HepG2 (cell line): ENCODE measurements around the gene RBM23. TPM values are rescaled to one million over a fixed set of nuclear protein-coding genes. Genes with fewer than 3 reads are reported as not detected.

Experiments
- AHDC1 ChIP-seq: sonication (generic); formaldehyde crosslinking; IDR thresholded peaks from 2 replicates; pipeline ENCODE4 v1.5.1; 2020; ENCODE audit warnings: mild to moderate bottlenecking, missing genetic modification reagents, borderline replicate concordance
- FOXM1 ChIP-seq: sonication (generic); formaldehyde crosslinking; IDR thresholded peaks from 2 replicates; pipeline ENCODE4 v1.5.0; 2020; ENCODE audit warnings: missing genetic modification reagents
- GLI4 ChIP-seq: sonication (generic); formaldehyde crosslinking; IDR thresholded peaks from 2 replicates; pipeline ENCODE4 v1.5.1; 2020; ENCODE audit warnings: missing genetic modification reagents, mild to moderate bottlenecking, moderate library complexity, borderline replicate concordance
- HNF4G ChIP-seq, 2 experiments: sonication (generic) in 1 of 2; formaldehyde crosslinking in 1 of 2; IDR thresholded peaks; 2 replicates each; pipeline versions ENCODE4 v1.4.0 to v1.6.1; 2011 to 2020; ENCODE audit warnings: borderline replicate concordance in 2 of 2, low read depth in 2 of 2, mild to moderate bottlenecking in 2 of 2, low read length in 1 of 2, missing genetic modification reagents in 1 of 2, moderate library complexity in 1 of 2
- NFKBIZ ChIP-seq: IDR thresholded peaks from 2 replicates; pipeline ENCODE4 v1.6.1; 2018; ENCODE audit warnings: missing genetic modification reagents, missing compliant biosample characterization
- PAX8 ChIP-seq: sonication (generic); formaldehyde crosslinking; IDR thresholded peaks from 2 replicates; pipeline ENCODE4 v1.8.0; 2022; ENCODE audit warnings: mild to moderate bottlenecking, missing genetic modification reagents, borderline replicate concordance
- PHF5A ChIP-seq: IDR thresholded peaks from one replicate; pipeline ENCODE4 v1.6.1; 2018; ENCODE audit warnings: low read depth, missing genetic modification reagents; ENCODE audit not compliant: unreplicated experiment
- SIX1 ChIP-seq: sonication (generic); formaldehyde crosslinking; IDR thresholded peaks from 2 replicates; pipeline ENCODE4 v1.4.0; 2020; ENCODE audit warnings: missing genetic modification reagents, borderline replicate concordance
- TMF1 ChIP-seq: sonication (generic); formaldehyde crosslinking; IDR thresholded peaks from 2 replicates; pipeline ENCODE4 v1.8.1; 2022; ENCODE audit warnings: low read depth, missing genetic modification reagents
- TSC22D2 ChIP-seq: sonication (generic); formaldehyde crosslinking; IDR thresholded peaks from 2 replicates; pipeline ENCODE4 v1.5.1; 2020; ENCODE audit warnings: missing genetic modification reagents, mild to moderate bottlenecking, borderline replicate concordance
- ZNF367 ChIP-seq: sonication (generic); formaldehyde crosslinking; IDR thresholded peaks from 2 replicates; pipeline ENCODE4 v1.4.0; 2020; ENCODE audit warnings: missing genetic modification reagents, borderline replicate concordance
- ZNF614 ChIP-seq: IDR thresholded peaks from 2 replicates; pipeline ENCODE4 v1.6.1; 2018; ENCODE audit warnings: missing biosample characterization, missing genetic modification reagents, inconsistent platforms, borderline replicate concordance
- ZSCAN5A ChIP-seq: sonication (generic); formaldehyde crosslinking; IDR thresholded peaks from 2 replicates; pipeline ENCODE4 v1.8.0; 2022; ENCODE audit warnings: mild to moderate bottlenecking, missing genetic modification reagents, borderline replicate concordance
- polyA plus RNA-seq, 8 experiments: library from polyadenylated mRNA; depleted of rRNA in 3 of 8; stranded (reverse) in 7 of 8; unstranded in 1 of 8; fragments of >200 nt; fragmentation: Illumina TruSeq in 4 of 8; extraction: Trizol in 4 of 8; gene quantifications; 2 replicates each; pipeline versions ENCODE4 v1.2.1 to v1.2.3, GENCODE V29; 2011 to 2016; ENCODE audit warnings: low read depth in 4 of 8, missing spikeins in 1 of 8, mixed read lengths in 1 of 8; ENCODE audit not compliant: insufficient read depth in 1 of 8
- total RNA-seq, 5 experiments: library from RNA; depleted of rRNA; stranded (reverse); fragments of >200 nt; fragmentation: Illumina TruSeq; extraction: Trizol; gene quantifications; 2 replicates each; pipeline ENCODE4 v1.2.3, GENCODE V29; 2016; ENCODE audit warnings: low read depth in 1 of 5
- TF ChIP-seq, protein P1 (sequence below): sonication (generic); formaldehyde crosslinking; IDR thresholded peaks from 2 replicates; pipeline ENCODE4 v1.4.0; 2020; ENCODE audit warnings: mild to moderate bottlenecking, missing genetic modification reagents
- TF ChIP-seq, protein P2 (sequence below): sonication (generic); formaldehyde crosslinking; IDR thresholded peaks from 2 replicates; pipeline ENCODE4 v1.9.0; 2021; ENCODE audit warnings: missing genetic modification reagents, mild to moderate bottlenecking, borderline replicate concordance

RBM23 gene
- total and polyA plus RNA-seq, 2 of the 13 experiments (the other 11 are each of a cell fraction or from before 2014, with no cell fraction given) = 1.5 to 2.1 TPM

- TF ChIP-seq AHDC1 (no peak), TMF1 (peak; percentile 55; the same call in 1 of the 2 replicates), PAX8 (CRISPR knock-in tag) (peak; percentile 31; the same call in 1 of the 2 replicates), GLI4 (CRISPR knock-in tag) (no peak), ZSCAN5A (CRISPR knock-in tag) (0 out of 2 replicates have a peak, but pooled peaks have one; percentile 68), FOXM1 (CRISPR knock-in tag) (no peak), ZNF614 (CRISPR knock-in tag) (0 out of 2 replicates have a peak, but pooled peaks have one; percentile 26), PHF5A (CRISPR knock-in tag) (peak; percentile 6), TSC22D2 (CRISPR knock-in tag) (no peak), SIX1 (CRISPR knock-in tag) (peak; percentile 37; the same call in 1 of the 2 replicates), NFKBIZ (CRISPR knock-in tag) (0 out of 2 replicates have a peak, but pooled peaks have one; percentile 19), HNF4G (IDR thresholded peaks at IDR 0.05; ENCODE audit: borderline replicate concordance, low read depth, low read length) (no peak), HNF4G (CRISPR knock-in tag; IDR thresholded peaks at IDR 0.05; ENCODE audit: borderline replicate concordance, low read depth) (no peak), ZNF367 (CRISPR knock-in tag) (0 out of 2 replicates have a peak, but pooled peaks have one; percentile 23)
- TF ChIP-seq, protein P1, sequence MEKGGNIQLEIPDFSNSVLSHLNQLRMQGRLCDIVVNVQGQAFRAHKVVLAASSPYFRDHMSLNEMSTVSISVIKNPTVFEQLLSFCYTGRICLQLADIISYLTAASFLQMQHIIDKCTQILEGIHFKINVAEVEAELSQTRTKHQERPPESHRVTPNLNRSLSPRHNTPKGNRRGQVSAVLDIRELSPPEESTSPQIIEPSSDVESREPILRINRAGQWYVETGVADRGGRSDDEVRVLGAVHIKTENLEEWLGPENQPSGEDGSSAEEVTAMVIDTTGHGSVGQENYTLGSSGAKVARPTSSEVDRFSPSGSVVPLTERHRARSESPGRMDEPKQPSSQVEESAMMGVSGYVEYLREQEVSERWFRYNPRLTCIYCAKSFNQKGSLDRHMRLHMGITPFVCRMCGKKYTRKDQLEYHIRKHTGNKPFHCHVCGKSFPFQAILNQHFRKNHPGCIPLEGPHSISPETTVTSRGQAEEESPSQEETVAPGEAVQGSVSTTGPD = 0 out of 2 replicates have a peak, but pooled peaks have one; percentile 26
- TF ChIP-seq, protein P2, sequence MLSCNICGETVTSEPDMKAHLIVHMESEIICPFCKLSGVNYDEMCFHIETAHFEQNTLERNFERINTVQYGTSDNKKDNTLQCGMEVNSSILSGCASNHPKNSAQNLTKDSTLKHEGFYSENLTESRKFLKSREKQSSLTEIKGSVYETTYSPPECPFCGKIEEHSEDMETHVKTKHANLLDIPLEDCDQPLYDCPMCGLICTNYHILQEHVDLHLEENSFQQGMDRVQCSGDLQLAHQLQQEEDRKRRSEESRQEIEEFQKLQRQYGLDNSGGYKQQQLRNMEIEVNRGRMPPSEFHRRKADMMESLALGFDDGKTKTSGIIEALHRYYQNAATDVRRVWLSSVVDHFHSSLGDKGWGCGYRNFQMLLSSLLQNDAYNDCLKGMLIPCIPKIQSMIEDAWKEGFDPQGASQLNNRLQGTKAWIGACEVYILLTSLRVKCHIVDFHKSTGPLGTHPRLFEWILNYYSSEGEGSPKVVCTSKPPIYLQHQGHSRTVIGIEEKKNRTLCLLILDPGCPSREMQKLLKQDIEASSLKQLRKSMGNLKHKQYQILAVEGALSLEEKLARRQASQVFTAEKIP (CRISPR knock-in tag) = 0 out of 2 replicates have a peak, but pooled peaks have one; percentile 49
Observed at GRCh38 chr14:22928237-22929103, 9.5 kb upstream of the RBM23 start (continued).
